GM21619 (cell line): ENCODE data around the gene RPUSD1.
"Not testable (repeated sequence)": the region's sequence is repeated elsewhere in the genome, so short reads cannot be mapped to it uniquely, and the experiment has no call there.

ENCODE experiments used
- ATAC-seq: cut with Tn5 transposase; IDR thresholded peaks from one replicate; pipeline ENCODE4 v1.9.1; 2021; ENCODE audit not compliant: unreplicated experiment

The RPUSD1 gene, protein sequence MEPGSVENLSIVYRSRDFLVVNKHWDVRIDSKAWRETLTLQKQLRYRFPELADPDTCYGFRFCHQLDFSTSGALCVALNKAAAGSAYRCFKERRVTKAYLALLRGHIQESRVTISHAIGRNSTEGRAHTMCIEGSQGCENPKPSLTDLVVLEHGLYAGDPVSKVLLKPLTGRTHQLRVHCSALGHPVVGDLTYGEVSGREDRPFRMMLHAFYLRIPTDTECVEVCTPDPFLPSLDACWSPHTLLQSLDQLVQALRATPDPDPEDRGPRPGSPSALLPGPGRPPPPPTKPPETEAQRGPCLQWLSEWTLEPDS

DNA sequence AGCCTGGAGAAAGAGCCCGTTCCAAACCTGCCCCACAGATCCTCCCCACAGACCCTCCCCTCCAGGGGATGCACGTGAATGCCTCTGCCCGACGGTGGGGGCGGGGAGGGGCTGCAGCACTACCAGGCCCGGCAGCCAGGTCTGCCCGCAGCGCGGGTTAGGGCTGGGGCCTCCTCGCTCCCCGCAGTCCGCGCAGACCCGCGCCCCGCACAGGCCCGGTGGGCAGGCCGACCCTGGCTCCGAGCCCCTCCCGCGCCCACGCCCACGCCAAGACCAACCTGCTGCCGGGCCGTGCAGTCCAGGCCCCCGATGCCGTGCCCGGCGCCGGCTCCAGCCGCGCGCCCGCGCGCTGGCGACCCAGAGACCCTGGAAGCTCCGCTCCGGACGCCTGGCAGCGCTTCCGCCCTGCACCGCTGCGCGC lies at the start of gene RPUSD1:
RPUSD1 (minus strand) TSS at position 404 of the 421 bp plus-strand sequence. CDS start 644 bp downstream, outside the sequence.
- ATAC-seq, result peak; percentile 12

DNA sequence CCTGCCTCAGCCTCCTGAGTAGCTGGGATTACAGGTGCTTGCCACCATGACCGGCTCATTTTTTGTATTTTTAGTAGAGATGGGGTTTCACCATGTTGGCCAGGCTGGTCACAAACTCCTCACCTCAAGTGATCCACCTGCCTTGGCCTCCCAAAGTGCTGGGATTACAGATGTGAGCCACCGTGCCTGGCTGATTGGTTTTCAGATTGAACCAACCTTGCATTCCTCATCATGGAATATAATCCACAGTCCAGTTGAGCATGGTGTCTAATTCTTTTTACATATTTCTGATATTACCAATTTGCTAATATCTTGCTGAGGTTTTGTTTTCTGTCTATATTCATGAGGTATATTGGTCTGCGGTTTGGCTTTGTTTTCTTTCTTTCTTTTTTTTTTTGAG lies 48.6 kb upstream of the RPUSD1 start:
- not testable (repeated sequence) for ATAC-seq

DNA sequence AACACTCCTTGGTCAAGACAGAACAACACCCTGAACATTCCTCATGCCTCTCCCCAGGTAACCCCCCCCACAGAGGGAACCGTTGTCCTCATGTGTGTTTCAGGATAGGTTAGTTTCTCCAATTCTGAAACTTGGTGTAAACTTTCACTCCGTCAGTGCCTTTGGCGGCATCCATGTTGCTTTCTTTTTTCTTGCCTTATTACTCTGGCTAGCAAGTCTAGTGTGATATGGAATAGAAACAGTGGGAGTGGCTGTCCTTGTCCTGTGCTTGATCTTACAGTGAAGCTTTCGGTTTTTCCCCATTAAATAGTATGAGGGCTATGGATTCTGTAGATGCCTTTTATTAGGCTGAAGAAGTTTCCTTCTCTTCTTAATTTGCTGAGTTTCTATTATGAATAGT lies 48.0 kb upstream of the RPUSD1 start:
- no peak for ATAC-seq

DNA sequence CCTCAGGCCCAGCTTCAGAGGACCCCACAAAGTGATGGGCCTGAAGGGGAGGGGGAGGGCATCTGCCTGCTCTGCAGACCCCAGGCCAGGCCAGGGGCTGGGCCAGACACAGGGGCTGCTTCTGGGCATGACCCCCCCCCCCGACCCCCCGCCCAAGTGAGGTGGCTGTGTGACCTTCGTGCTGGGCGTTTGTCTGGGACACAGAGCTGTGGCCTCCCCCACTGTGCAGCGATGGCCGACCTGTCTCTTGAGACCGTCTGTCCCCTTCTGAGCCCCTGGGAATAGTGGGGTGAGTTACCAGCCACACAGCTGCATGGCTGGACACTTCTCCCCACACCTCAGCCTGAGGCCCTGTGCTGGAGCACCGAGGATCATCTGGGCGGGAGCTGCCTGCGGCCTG lies 47.2 kb upstream of the RPUSD1 start:
- no peak for ATAC-seq

DNA sequence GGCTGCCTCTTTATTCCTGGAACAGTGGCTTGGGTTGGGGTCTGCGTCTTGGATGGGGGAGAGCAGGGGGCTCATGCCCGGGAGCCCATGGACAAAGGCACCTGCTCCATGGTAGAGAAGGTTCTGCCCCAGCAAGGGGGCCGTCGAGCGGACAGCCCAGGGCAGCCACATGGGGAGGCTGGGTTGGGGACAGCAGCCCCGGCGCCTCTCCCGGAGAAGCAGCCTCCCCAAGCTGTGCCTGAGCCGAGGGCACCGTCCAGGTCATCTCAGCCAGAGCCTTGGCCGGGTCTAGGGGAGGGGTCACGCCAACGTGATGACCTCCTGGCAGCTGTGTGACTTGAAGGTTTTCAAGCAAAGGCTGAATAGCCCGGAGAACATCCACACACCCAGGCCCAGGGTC lies 45.2 kb upstream of the RPUSD1 start:
- ATAC-seq, result no peak

DNA sequence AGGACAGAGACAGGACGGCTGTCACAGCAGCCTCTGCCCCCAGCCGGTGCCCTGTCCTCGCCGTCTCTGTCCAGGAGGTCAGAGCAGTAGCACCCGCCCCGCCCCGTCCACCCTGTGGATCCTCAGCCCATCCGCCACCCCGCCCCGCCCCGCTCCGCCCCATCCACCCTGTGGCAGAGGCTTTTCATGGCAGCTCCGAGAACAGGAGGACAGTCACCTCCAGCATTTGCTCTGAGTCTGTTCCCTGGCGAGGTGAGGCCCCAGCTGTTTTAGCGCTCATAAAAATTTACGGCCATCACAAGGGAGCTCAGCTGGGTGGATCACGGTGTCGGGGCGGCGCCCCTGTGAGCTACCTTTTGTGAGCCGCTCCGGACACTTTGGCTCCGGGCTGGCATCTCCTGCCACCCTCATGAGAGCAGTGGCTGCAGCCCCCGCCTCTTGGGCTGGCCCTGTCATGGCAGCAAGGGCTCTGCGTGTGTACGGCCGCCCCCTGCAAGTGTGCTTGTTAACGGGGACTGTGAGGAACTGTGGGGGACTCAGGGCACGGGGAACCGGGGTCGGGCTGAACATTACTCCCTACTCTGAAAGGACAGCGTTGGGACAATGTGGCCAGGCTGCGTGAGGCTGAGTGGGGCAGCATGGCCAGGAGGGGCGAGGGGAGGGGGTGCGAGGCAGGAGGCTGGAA lies 44.6 kb upstream of the RPUSD1 start:
- no peak for ATAC-seq

DNA sequence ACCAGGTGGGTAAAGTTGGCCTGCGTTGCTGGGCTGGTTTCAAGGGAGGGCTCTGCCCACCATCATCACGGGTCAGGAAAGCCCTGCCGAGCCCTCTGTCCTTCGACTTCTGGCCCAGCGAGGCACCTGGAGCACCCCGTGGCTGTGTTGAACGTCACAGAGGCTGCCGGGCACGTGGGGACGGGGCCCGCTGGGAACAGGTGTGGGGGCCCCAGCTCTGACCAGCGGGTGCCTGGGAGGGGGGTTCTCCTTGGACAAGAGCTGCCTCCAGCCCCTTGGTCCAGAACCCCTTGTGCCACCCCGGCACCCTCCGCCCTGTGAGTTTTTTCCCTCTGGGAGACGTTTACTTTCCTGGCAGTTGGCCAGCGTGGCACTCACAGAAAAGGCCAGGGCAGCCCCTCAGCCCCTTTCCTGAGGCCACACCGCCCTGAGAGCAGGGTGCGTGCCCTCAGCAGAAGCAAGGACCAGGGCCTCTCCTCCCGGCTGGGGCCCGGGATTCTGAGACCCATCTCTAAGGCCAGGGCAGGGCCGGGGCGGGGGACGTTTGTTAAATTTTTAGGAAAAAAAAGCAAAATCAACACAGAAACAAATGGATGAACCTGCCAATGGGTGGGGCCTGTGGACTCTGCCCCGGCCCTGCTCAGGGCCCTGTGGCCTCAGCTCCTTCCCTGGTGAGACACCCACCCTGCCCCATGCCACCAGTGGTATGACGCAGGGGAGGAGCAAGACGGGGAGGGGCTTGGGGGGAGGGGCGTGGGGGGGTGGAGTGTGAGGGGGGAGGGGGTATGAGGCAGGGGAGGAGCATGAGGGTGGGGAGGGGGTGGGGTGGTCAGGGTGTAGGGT lies 43.6 kb upstream of the RPUSD1 start:
- ATAC-seq, result no peak

DNA sequence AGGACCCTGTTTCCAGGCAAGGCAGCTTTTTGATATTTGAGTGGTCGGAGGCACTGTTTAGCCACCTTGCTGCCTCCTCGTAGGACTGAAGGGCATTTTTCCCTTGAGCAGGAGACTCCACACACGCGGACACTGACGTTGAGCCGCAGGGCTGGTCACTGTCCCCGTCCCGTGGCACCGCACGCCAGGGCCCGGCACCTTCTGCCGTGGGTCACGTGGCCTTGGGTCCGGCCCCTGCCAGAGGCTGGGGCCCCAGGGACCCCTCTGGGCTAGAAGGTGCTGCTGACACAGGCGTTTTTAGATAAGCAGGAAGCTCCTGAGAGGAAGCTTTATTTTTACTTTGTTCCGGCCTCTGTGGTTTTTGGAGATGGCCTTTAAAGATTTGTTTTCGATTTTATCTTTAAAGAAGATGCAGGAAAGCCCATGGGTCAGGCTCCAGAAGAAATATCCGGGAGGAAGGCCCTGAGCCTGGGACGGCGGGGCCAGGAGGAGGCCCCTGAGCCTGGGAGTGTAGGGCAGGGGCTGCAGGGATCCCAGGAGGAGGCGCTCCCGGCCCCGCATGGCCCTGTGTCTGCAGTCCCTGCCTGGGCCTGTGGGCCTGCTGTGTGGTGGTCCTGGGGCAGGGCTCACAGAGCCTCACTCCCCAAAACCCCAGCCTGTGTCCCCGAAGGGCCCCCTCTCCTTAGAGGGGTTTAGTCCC lies 42.8 kb upstream of the RPUSD1 start:
- ATAC-seq, result no peak

DNA sequence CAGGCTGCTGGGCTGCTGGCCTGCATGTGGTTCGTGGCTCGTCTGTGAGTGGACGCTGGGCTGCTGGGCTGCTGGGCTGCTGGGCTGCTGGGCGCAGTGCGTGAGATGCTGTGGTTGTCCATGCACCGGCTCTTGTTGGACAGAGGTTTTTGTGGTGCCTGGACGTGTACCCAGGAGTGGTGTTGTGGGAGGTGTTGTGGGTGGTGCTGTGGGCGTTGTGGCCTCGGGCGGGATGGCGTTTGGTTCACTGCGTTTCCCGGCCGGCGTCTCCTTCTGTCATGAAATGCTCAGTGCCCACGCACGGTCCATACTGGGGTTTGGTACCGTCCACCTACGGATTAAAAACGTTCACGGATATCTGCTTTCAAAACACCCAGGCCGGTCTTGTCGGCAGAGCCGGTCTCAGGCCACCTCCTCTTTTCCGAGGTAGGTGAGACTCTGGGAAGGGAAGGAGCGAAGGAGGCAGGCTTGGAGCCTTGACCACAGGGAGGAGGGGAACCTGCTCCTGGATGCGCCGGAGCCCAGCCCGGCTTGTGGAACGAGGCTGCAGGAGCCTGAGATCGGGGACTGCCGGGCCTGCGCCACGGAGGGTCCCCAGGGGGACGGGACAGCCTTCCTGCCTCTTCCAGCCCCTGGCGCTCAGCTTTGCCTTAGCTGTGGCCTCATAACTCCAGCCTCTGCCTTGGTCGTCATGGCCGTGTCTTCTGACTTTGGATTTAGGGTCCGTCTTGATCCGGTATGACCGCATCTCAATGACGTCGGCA lies 42.1 kb upstream of the RPUSD1 start:
- ATAC-seq, result no peak

DNA sequence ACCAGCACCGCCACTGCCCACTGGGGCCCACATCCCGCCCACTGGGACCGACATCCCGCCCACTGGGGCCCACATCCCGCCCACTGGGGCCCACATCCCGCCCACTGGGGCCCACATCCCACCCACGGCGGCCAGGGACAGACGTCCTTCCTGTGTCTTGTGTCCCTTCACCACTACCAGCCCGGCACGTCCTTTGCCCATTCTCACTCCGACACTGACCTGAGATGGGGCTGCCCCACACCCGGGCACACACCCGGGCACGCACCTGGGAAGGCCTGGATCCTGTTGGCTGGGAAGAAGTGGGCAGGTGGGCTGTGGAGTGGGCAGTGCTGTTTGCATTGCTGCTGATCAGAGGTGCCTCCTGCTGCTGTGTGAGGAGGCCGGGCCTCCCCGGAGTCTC lies 40.7 kb upstream of the RPUSD1 start:
- ATAC-seq, result no peak

DNA sequence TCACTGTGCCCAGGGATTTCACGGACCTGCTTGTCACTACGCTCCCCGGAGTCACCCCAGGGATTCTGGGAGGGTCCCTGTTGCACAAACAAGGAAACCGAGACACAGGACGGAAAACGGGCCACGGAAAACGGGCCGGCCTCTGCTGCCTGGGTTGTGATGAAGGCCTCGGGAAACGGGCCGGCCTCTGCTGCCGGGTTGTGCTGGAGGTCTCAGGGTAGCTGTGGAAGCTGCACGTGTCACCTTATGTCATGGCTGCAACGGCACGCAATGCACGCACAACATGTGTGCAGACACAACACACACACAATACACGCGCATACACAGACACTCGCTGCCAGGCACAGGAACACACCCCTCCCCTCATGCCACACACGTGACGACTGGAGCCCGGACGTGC lies 39.3 kb upstream of the RPUSD1 start:
- no peak for ATAC-seq

DNA sequence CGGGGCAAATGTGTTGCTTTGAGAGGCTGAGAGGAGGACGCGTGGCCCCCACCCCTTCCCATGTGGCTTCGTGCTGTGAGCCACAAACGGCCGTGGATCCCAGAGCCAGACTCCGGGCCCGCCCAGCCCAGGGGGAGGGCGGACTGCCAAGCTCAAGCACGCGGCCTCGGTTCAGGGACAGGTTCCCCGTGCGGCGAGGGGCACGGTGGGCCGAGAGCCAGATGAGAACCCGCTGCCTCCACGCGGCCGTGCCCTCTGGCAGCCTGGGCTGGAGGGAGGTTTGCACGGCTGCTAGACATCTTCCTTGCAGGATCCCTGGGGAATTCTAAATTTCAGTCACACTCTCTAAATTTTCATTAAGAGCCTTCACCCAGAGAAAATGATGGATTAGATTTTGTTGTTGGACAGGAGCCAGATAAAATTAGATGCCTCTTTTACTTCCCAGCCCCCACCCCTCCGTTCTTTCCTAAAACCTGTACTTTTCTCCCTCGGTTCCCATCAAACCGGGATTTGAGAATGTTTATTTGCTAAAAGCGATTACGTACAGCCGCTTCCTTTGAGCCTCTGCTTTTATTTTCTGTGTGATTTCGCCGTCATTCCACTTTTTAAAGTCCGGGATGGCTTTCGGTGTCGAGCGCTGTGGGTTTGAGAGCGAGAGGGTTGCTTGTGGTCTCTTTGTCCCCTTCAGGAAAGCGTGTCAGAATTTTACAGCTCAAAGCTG lies 37.3 kb upstream of the RPUSD1 start:
- no peak for ATAC-seq

DNA sequence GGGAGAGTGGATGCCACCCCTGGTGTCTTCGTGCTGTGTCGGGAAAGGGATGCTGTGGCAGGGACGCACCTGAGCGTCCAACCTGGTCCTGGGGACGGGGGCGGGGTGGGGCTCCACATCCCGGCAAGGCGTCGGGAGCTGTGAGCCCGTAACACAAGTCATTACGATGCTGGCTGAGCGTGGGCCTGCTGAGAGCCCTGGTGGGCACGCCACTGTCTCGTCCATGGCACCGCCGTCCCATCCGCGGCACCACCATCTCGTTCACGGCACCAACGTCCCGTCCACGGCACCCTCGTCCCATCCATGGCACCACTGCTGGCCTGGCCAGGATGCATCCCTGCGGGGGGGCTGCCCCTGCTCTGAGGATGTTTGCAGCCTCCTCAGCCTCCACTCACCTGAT lies 36.4 kb upstream of the RPUSD1 start:
- ATAC-seq, result no peak

DNA sequence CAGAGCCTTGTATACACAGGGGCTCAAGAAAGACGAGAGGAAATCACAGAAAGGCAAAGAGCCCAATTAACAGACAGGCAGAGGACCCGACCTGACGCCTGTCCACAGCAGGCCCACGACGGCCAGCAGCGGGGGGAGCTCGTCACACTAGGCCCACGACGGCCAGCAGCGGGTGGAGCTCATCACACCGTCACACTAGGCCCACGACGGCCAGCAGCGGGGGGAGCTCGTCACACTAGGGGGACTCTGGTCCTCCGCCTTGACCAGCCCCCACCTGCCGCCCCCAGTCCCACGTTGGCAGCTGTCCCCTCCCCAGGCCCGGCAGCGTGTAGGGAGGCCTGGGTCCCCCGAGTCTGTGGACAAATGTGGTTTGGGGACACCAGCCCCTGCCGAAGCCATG lies 36.0 kb upstream of the RPUSD1 start:
- ATAC-seq, result no peak

DNA sequence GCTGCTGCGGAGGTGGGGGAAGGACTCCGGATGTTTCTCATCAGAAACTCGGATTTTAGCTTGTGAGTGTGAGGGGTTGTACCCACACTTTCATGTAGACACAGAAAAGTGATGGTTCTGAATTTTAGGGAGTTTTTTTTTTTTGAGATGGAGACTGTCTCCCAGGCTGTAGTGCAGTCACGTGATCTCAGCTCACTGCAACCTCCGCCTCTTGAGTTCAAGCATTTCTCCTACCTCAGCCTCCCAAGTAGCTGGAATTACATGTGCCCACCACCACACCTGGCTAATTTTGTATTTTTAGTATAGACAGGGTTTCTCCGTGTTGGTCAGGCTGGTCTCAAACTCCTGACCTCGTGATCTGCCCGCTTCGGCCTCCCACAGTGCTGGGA lies 34.7 kb upstream of the RPUSD1 start:
- no peak for ATAC-seq

DNA sequence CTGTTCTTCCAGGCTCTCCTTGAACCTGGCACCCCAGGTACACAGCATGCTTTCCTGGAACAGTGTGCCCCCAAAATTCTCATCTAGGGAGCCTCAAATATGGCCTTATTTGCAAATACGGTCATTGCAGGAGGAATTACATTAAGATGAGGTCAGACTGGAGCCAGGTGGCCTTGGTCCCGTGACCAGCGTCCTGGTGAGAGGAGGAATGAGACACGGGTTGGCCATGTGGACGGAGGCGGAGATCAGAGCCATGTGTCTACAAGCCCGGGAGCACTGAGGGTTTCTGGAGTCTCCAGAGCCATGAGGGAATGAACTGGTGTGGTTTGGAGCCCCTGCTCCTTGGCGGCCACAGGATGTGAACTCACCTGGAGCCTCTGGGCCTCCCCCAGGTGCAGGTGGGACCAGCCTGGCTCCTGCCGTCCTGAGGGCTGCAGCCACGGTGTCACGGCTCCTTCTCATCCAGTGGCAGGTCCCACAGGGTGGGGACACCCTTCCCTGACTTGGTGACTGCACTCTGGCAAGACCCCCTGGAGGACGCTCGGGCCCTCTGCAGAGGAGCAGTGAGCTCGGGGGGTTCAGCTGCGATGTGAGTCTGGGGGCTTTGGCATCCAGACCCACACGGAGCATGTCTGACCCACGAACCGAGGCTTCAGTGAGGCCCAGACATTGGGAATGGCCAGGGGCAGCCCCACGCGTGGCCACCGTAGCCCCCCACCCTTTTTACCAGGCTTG lies 34.2 kb upstream of the RPUSD1 start:
- ATAC-seq, result no peak

DNA sequence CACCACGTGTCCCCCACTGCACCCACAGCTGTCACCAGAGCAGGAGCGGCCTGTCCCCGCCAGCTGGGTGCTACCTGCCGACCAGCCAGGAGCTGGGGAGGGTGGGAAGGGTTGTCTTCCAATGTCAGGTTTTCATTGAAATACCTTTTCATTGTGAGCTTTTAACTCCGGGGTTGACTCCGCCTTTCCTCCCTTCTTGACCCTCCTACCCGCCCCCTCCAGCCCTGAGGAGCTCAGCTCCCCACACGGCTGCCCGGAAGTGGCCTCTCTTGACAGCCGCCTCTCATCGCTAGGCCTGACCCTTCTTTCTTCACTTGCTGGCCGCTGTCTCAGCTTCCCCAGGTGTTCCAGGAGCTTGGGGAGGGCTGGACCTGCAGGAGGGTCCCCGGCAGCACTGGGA lies 33.6 kb upstream of the RPUSD1 start:
- no peak for ATAC-seq

DNA sequence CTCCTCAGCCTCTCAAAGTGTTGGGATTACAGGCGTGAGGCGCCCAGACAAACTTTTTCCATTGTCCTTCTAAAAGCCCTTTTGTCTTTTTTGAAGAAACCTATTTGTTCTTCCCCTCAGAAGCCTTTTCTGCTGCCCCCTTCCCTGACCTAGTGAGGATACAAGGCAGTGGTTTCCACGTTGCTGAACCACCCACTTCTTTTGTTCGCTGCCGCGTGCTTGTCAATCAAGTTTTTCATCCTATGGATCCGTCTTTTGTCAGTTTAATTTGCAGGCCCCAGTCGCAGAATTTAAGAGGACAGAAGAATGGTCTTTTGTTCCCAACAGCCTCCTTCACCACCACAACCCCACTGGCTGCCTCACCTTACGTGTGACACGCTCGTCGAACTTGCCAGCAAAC lies 32.6 kb upstream of the RPUSD1 start:
- no peak for ATAC-seq

DNA sequence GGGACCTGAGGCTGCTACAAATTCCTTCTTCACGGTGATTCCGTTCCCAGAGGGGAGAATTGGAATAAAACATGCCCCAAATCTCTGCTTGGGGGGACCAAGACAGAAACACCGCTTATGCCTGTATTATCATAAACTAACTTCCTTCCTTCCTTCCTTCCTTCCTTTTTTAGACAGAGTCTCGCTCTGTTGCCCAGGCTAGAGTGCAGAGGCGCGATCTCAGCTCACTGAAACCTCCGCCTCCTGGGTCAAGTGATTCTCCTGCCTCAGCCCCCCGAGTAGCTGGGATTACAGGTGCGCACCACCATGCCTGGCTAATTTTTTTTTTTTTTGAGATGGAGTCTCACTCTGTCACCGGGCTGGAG lies 31.8 kb upstream of the RPUSD1 start:
- not testable (repeated sequence) for ATAC-seq
